Karpas-422 (cell line): ENCODE data around the gene PSMB9. TPM values are rescaled to one million over a fixed set of nuclear protein-coding genes. Genes with fewer than 3 reads are reported as not detected.
"Not testable (repeated sequence)": the region's sequence is repeated elsewhere in the genome, so short reads cannot be mapped to it uniquely, and the experiment has no call there.

Source experiments
- DNase-seq: peaks from one replicate; pipeline ENCODE4 v3.0.0-alpha.2; 2015
- H2AFZ ChIP-seq: fragments of 200-600 bp; sonication (generic); 2 replicates; pipeline ENCODE4 v1.6.1; 2014; ENCODE audit warnings: antibody characterized with exemption, low read length, mixed read lengths
- H3K27ac ChIP-seq: fragments of 200-600 bp; sonication (generic); 2 replicates; pipeline ENCODE4 v1.5.1; 2014; ENCODE audit warnings: mild to moderate bottlenecking, low read length, moderate library complexity
- H3K27me3 ChIP-seq: fragments of 200-600 bp; sonication (generic); 2 replicates; pipeline ENCODE4 v1.6.1; 2014; ENCODE audit warnings: low read length, mixed read lengths
- H3K36me3 ChIP-seq: fragments of 200-600 bp; sonication (generic); 2 replicates; pipeline ENCODE4 v1.6.1; 2014; ENCODE audit warnings: low read length, mixed read lengths; ENCODE audit not compliant: insufficient read depth
- H3K4me1 ChIP-seq: fragments of 200-600 bp; sonication (generic); 2 replicates; pipeline ENCODE4 v1.6.1; 2014; ENCODE audit warnings: mild to moderate bottlenecking, low read length, mixed read lengths
- H3K4me2 ChIP-seq: fragments of 200-600 bp; sonication (generic); 2 replicates; pipeline ENCODE4 v1.6.1; 2014; ENCODE audit warnings: low read length, low read depth, mild to moderate bottlenecking; ENCODE audit not compliant: poor library complexity, severe bottlenecking
- H3K4me3 ChIP-seq: fragments of 200-600 bp; sonication (generic); 2 replicates; pipeline ENCODE4 v1.5.1; 2014; ENCODE audit warnings: mild to moderate bottlenecking, antibody characterized with exemption, low read length, mixed read lengths
- H3K79me2 ChIP-seq: fragments of 200-600 bp; sonication (generic); 2 replicates; pipeline ENCODE4 v1.6.1; 2014; ENCODE audit warnings: mild to moderate bottlenecking, low read length, mixed read lengths
- H3K9ac ChIP-seq: fragments of 200-600 bp; sonication (generic); 2 replicates; pipeline ENCODE4 v1.6.0; 2014; ENCODE audit warnings: low read length
- H3K9me2 ChIP-seq: fragments of 200-600 bp; sonication (generic), shearing (Covaris generic); replicated peaks from 2 replicates; pipeline ENCODE4 v1.6.0; 2014; ENCODE audit warnings: mild to moderate bottlenecking, low read length, moderate library complexity; ENCODE audit not compliant: insufficient read depth
- H3K9me3 ChIP-seq: fragments of 300-700, 200-600 bp; sonication (generic); 2 replicates; pipeline ENCODE4 v1.6.1; 2014; ENCODE audit warnings: low read length, mixed read lengths
- H4K20me1 ChIP-seq: fragments of 200-600 bp; sonication (generic); 2 replicates; pipeline ENCODE4 v1.6.1; 2014; ENCODE audit warnings: mild to moderate bottlenecking, antibody characterized with exemption, low read length, low read depth; ENCODE audit not compliant: insufficient read depth
- total RNA-seq: library from RNA; depleted of rRNA; stranded (reverse); fragments of >200 nt; shearing (Covaris generic); gene quantifications from 2 replicates; pipeline ENCODE4 v1.2.3, GENCODE V29; 2014; ENCODE audit warnings: low replicate concordance

The PSMB9 gene
- total RNA-seq, 1 experiment from 2014 or later = 185 TPM

DNA sequence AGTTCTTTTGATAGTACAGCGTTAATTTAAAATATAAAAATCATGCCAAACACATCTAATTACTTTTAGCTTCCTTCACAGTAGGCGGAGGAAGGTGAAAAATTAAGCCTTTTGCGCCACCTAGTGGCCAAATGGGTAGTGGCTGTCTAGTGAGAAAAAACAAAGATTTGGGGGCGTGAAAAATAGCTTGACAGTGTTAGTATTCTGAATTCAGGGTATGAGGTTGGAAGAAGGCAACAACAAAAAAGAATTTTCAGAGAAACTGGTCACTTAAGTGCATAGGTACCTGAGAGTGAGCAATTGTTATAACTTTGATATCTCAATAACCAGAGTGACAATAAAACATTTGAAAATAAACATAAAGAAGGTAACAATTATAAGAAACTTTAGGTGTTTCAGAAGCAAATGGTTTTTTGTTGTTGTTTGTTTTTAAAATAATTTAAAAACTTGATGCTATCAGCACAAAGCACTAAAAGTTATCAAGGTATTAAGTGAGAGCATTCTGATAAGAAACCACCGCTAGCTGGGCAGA, 14.3 kb downstream of the PSMB9 start:
- no peaks in the 10 kb centered on the region for H3K36me3 ChIP-seq
- DNase-seq = peak; percentile 96
- H3K9me2 ChIP-seq = no peaks in the 10 kb centered on the region
- no peaks in the 10 kb centered on the region for H3K27me3 ChIP-seq
- peak overlapping the region; percentile 94 for H3K27ac ChIP-seq
- H3K4me1 ChIP-seq = peaks cover 32% of the 10 kb centered on the region
- H4K20me1 ChIP-seq = no peaks in the 10 kb centered on the region
- peak overlapping the region; percentile 64; the same call in 1 of the 2 replicates for H2AFZ ChIP-seq
- peak overlapping the region; percentile 49 for H3K4me3 ChIP-seq
- H3K79me2 ChIP-seq = no peaks in the 10 kb centered on the region
- H3K9me3 ChIP-seq = no peaks in the 10 kb centered on the region
- H3K9ac ChIP-seq = peak overlapping the region; percentile 69
- peak overlapping the region; percentile 80 for H3K4me2 ChIP-seq

DNA sequence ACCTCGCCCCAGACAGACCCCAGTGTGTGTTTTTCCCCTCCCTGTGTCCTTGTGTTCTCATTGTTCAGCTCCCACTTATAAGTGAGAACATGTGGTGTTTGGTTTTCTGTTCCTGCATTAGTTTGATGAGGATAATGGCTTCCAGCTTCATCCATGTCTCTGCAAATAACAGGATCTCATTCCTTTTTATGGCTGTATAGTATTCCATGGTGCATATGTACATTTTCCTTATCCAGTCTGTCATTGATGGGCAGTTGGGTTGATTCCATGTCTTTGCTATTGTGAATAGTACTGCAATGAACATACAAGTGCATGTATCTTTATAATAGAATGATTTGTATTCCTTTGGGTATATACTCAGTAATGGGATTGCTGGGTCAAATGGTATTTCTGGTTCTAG, 20.0 kb downstream of the PSMB9 start:
- H3K79me2 ChIP-seq, H3K9me3 ChIP-seq, H3K27me3 ChIP-seq, H3K9ac ChIP-seq, H3K9me2 ChIP-seq, H3K4me1 ChIP-seq, H2AFZ ChIP-seq, H4K20me1 ChIP-seq, H3K36me3 ChIP-seq, DNase-seq, H3K4me3 ChIP-seq, H3K4me2 ChIP-seq, H3K27ac ChIP-seq: not testable (repeated sequence)

- Histone ChIP-seq H3K9ac (no peak overlapping the region), H3K27ac (no peak overlapping the region), H3K9me2 (no peaks in the 10 kb centered on the region), H3K79me2 (no peaks in the 10 kb centered on the region), H4K20me1 (no peaks in the 10 kb centered on the region), H3K27me3 (no peaks in the 10 kb centered on the region), H3K9me3 (no peaks in the 10 kb centered on the region), H3K4me2 (no peak overlapping the region), H2AFZ (no peak overlapping the region), H3K4me3 (no peak overlapping the region), H3K36me3 (no peaks in the 10 kb centered on the region), H3K4me1 (peaks cover 16% of the 10 kb centered on the region)
- no peak for DNase-seq
These were observed 22.6 kb downstream of the PSMB9 start for GRCh38 chr6:32876603-32877002.

- DNase-seq = no peak
- Histone ChIP-seq H3K4me1 (peaks cover 27% of the 10 kb centered on the region), H3K79me2 (no peaks in the 10 kb centered on the region), H3K36me3 (no peaks in the 10 kb centered on the region), H3K9ac (no peak overlapping the region), H4K20me1 (no peaks in the 10 kb centered on the region), H3K9me3 (no peaks in the 10 kb centered on the region), H2AFZ (no peak overlapping the region), H3K27ac (no peak overlapping the region), H3K4me3 (no peak overlapping the region), H3K4me2 (no peak overlapping the region), H3K9me2 (no peaks in the 10 kb centered on the region), H3K27me3 (no peaks in the 10 kb centered on the region)
These were observed 25.7 kb downstream of the PSMB9 start for GRCh38 chr6:32879691-32880090.

DNA sequence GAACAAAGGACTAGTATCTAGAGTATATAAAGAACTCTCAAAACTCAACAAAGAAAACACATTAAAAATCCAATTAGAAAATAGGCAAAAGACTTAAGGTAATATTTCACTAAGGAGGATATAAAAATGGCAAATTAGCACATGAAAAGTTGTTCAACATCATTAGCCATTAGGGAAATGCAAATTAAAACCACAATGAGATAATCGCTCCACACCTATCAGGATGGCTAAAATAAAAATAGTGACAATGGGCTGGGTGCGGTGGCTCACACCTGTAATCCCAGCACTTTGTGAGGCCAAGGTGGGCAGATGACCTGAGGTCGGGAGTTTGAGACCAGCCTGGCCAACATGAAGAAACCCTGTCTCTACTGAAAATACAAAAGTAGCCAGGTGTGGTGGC, 27.0 kb downstream of the PSMB9 start:
- H3K4me3 ChIP-seq = not testable (repeated sequence)

DNA sequence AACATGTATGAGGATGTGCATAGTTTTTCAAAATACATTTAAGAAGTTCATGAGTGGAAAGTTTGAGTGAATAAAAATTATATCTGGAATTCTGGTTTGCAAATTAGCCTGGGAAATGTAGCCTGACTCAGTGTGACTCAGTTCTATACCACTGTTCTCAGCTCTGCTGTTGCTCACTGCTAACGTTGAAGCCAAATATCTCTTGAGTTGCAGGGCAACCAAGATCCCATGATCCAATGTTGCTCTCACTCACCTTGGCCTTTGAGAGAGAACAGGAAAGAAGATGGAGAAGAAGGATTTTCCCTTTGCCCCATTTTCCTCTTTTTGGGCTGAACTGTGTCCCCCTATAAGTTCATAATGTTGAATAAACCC, 28.9 kb downstream of the PSMB9 start:
- no peaks in the 10 kb centered on the region for H3K79me2 ChIP-seq
- no peak for DNase-seq
- H3K36me3 ChIP-seq = no peaks in the 10 kb centered on the region
- no peak overlapping the region for H3K4me3 ChIP-seq
- no peaks in the 10 kb centered on the region for H3K9me2 ChIP-seq
- H3K4me1 ChIP-seq = peaks cover 27% of the 10 kb centered on the region
- H2AFZ ChIP-seq = no peak overlapping the region
- no peaks in the 10 kb centered on the region for H3K27me3 ChIP-seq
- no peak overlapping the region for H3K27ac ChIP-seq
- no peaks in the 10 kb centered on the region for H3K9me3 ChIP-seq
- no peak overlapping the region for H3K4me2 ChIP-seq
- H3K9ac ChIP-seq = no peak overlapping the region
- H4K20me1 ChIP-seq = no peaks in the 10 kb centered on the region

More for the DNA sequence above, 27.0 kb downstream of the PSMB9 start:
- H3K9ac ChIP-seq, H3K79me2 ChIP-seq, H3K9me2 ChIP-seq, H3K27me3 ChIP-seq, H3K9me3 ChIP-seq, H2AFZ ChIP-seq, H4K20me1 ChIP-seq, H3K36me3 ChIP-seq, H3K27ac ChIP-seq: not testable (repeated sequence)
- DNase-seq = peak; percentile 64
- peaks cover 27% of the 10 kb centered on the region for H3K4me1 ChIP-seq
- H3K4me2 ChIP-seq = peak overlapping the region; percentile 60

DNA sequence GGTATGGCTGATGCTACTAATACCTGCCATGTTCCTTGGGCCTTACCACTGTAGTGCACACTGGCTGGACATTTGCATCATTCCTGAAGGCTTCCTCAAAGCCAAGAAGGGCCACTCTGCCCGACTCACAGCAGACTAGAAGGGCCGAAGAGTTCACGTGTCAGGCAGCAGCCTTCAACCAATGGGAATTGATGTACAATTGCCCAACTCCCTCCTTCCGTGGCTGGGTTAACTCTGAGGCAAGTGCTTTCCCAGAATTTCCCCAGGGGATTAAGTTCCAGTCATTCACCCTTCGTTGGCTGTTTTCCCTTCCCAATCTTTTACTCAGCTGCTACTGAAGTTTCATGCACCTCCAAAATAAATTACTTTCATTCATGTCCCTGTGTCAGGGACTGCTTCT, 29.8 kb downstream of the PSMB9 start:
- Histone ChIP-seq H2AFZ (no peak overlapping the region), H3K79me2 (no peaks in the 10 kb centered on the region), H3K9me2 (no peaks in the 10 kb centered on the region), H3K36me3 (no peaks in the 10 kb centered on the region), H3K4me3 (no peak overlapping the region), H3K9ac (no peak overlapping the region), H4K20me1 (no peaks in the 10 kb centered on the region), H3K27me3 (no peaks in the 10 kb centered on the region), H3K4me2 (no peak overlapping the region), H3K9me3 (no peaks in the 10 kb centered on the region), H3K27ac (no peak overlapping the region), H3K4me1 (peaks cover 27% of the 10 kb centered on the region)
- DNase-seq = no peak

DNA sequence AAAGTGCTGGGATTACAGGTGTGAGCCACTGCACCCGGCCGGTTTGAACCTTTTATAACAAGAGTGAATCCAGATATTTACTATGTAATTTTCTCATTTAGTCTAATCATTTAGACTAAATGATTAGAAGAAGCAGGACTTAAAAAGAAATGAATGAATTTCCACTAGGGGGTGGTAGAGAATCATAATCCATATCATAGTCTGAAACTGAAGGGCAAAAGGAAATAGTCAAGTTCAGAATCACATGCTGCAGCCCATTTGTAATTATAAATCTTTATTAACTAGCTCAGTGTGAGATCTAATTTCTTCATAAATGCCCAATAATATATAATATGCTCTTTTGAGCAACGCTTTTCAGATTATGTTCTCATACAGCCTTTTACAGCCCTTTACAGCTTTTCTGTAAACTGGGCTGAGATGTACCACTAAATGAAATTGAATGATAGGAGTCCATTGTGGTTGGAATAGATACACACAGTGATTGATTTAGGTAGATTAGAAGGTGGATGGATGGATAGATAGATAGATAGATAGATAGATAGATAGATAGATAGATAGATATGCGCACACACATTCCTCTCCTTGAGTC, 31.8 kb downstream of the PSMB9 start:
- peak; percentile 94 for DNase-seq
- Histone ChIP-seq H3K4me1 (peaks cover 19% of the 10 kb centered on the region), H2AFZ (no peak overlapping the region), H3K4me3 (no peak overlapping the region), H3K9me3 (no peaks in the 10 kb centered on the region), H3K9ac (no peak overlapping the region), H3K9me2 (no peaks in the 10 kb centered on the region), H3K36me3 (no peaks in the 10 kb centered on the region), H4K20me1 (no peaks in the 10 kb centered on the region), H3K27ac (no peak overlapping the region), H3K27me3 (no peaks in the 10 kb centered on the region), H3K79me2 (no peaks in the 10 kb centered on the region), H3K4me2 (no peak overlapping the region)
